Activated CD4-positive, alpha-beta memory T cell treated with anti-CD3 and anti-CD28 coated beads for 36 hours (primary cell): ENCODE measurements around the gene MTMR10. TPM values are rescaled to one million over a fixed set of nuclear protein-coding genes. Genes with fewer than 3 reads are reported as not detected.

Experiments used
- CTCF ChIA-PET: fragments of 350-600 bp; sonication (Branson Sonifier 250); formaldehyde crosslinking; loops from one replicate; lab custom pipeline; 2021; ENCODE audit warnings: antibody characterized with exemption, inconsistent platforms; lab: Charles Lee
- POLR2A ChIA-PET: fragments of 350-600 bp; sonication (Branson Sonifier 250); formaldehyde crosslinking; loops from one replicate; lab custom pipeline; 2021; ENCODE audit warnings: antibody characterized with exemption; lab: Charles Lee
- DNase-seq: peaks from one replicate; pipeline ENCODE4 v3.0.0-alpha.2; 2020
- H3K27ac Mint-ChIP-seq: one replicate; pipeline ENCODE4 v1.8.0; 2021; ENCODE audit warnings: mixed read lengths
- H3K27me3 Mint-ChIP-seq: one replicate; pipeline ENCODE4 v1.8.0; 2021; ENCODE audit warnings: mixed read lengths
- H3K36me3 Mint-ChIP-seq: one replicate; pipeline ENCODE4 v1.8.0; 2021; ENCODE audit warnings: mixed read lengths
- H3K4me1 Mint-ChIP-seq: one replicate; pipeline ENCODE4 v1.8.0; 2021; ENCODE audit warnings: low read depth, mixed read lengths
- H3K4me3 Mint-ChIP-seq: one replicate; pipeline ENCODE4 v1.8.0; 2021; ENCODE audit warnings: mild to moderate bottlenecking, mixed read lengths
- H3K9me3 Mint-ChIP-seq: one replicate; pipeline ENCODE4 v1.8.0; 2021; ENCODE audit warnings: mixed read lengths
- intact Hi-C: fragments of 100-400 bp; cut with micrococcal nuclease; formaldehyde crosslinking; loops from one replicate; pipeline ENCODE4 v1.15.1; 2023
- total RNA-seq, 2 experiments: library from RNA; stranded (reverse); gene quantifications; one replicate each; pipeline ENCODE4 v1.2.3, GENCODE V29; 2021

Gene MTMR10
- total RNA-seq, 2 experiments from 2014 or later = 10.8 to 12.5 TPM

DNA sequence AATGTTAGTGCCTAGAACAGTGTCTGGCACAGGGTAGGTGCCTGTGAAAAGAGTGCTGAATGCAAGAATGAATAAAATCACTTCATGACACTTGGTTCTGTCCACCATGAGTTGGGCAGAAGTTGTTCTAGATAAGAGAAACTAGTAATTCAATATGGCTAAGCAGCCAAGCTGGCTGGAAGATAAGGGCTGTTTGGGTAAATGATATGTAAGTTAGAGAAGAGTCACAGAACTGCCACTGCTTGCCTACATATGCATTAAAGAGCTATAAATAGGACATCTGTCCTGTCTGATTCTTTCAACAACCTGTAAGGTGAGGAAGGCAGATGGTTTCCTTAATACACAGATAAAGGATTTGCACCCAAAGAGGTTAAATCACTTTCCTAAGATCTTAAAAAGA is 13.1 kb downstream of the MTMR10 start:
- no peaks in the 10 kb centered on the region for H3K27me3 Mint-ChIP-seq
- peaks cover 14% of the 10 kb centered on the region for H3K36me3 Mint-ChIP-seq
- peaks cover 18% of the 10 kb centered on the region for H3K4me1 Mint-ChIP-seq
- no peak overlapping the region for H3K27ac Mint-ChIP-seq
- no peak for DNase-seq
- H3K9me3 Mint-ChIP-seq = no peaks in the 10 kb centered on the region
- no peak overlapping the region for H3K4me3 Mint-ChIP-seq
- intact Hi-C loops = loop anchor here (10.0 kb wide), 1 partner anchor 56 kb away; no protein-coding TSS in a partner anchor
- POLR2A ChIA-PET = no interaction called here
- CTCF ChIA-PET = no interaction called here

- H3K27me3 Mint-ChIP-seq = no peaks in the 10 kb centered on the region
- H3K4me1 Mint-ChIP-seq = peaks cover 6% of the 10 kb centered on the region
- ChIA-PET CTCF (interaction anchor here (0.7 kb wide), 1 partner anchor 331 kb away, joined by 3 read pairs; no protein-coding TSS in a partner anchor), POLR2A (interaction anchor here (1.3 kb wide), 1 partner anchor 9 kb away, joined by 3 read pairs; no protein-coding TSS in a partner anchor)
- H3K9me3 Mint-ChIP-seq = no peaks in the 10 kb centered on the region
- H3K4me3 Mint-ChIP-seq = no peak overlapping the region
- DNase-seq = no peak
- H3K36me3 Mint-ChIP-seq = peaks cover 17% of the 10 kb centered on the region
- intact Hi-C loops = loop anchor here (10.0 kb wide), 1 partner anchor 61 kb away; no protein-coding TSS in a partner anchor
- H3K27ac Mint-ChIP-seq = no peak overlapping the region
Measured at GRCh38 chr15:30974112-30974511, 17.3 kb downstream of the MTMR10 start.

DNA sequence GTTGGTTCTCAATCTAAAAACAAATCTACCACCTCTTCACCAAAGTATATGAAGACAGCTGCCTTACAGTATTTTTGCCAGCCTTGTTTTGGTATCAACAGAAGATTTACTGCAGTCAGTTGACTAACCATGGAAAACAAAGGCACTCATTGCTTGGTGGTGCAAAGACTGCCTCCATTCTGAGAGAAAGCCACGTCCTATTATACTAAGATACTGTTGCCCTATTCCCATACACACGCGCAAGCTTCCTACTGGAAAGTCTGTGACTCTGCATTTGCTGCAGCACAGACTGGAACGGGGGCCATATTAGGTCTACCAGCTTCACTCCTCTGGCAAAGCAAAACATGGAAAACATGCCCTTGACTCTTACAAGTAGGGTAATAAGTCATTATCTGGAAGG is 18.0 kb downstream of the MTMR10 start:
- H3K36me3 Mint-ChIP-seq = peaks cover 14% of the 10 kb centered on the region
- H3K4me1 Mint-ChIP-seq = peaks cover 6% of the 10 kb centered on the region
- CTCF ChIA-PET = interaction anchor here (0.7 to 0.8 kb wide), 2 partner anchors 156 to 330 kb away, joined by 3 read pairs; no protein-coding TSS in a partner anchor
- intact Hi-C loops = loop anchor here (10.0 kb wide), 1 partner anchor 61 kb away; no protein-coding TSS in a partner anchor
- POLR2A ChIA-PET = interaction anchor here (0.6 to 1.3 kb wide), 2 partner anchors 9 to 17 kb away, joined by 3 read pairs; no protein-coding TSS in a partner anchor
- no peak for DNase-seq
- no peak overlapping the region for H3K27ac Mint-ChIP-seq
- H3K27me3 Mint-ChIP-seq = no peaks in the 10 kb centered on the region
- H3K9me3 Mint-ChIP-seq = no peaks in the 10 kb centered on the region
- no peak overlapping the region for H3K4me3 Mint-ChIP-seq

DNA sequence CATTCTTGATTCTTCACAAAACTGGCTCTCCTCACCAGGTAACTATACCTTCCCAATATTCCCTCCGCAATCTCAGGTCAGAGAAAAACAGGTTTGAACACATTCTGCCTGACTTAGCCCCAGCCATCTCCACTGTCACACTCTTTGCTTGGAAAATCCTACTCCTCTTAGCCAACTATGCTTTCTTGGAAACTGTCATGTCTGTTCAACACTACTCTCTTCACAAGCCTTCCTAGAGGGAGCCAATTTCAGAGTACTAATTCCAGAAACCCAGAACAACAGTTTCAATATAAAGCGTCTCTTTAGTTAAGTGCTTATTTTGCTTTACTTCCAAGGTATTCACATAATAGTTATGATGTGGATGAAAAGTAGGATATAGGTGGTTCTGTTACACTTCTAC is 21.7 kb downstream of the MTMR10 start:
- CTCF ChIA-PET = no interaction called here
- no peaks in the 10 kb centered on the region for H3K9me3 Mint-ChIP-seq
- H3K4me3 Mint-ChIP-seq = no peak overlapping the region
- H3K27ac Mint-ChIP-seq = no peak overlapping the region
- peaks cover 16% of the 10 kb centered on the region for H3K36me3 Mint-ChIP-seq
- intact Hi-C loops = loop anchor here (10.0 kb wide), 1 partner anchor 65 kb away; no protein-coding TSS in a partner anchor
- peaks cover 6% of the 10 kb centered on the region for H3K4me1 Mint-ChIP-seq
- no peak for DNase-seq
- POLR2A ChIA-PET = no interaction called here
- H3K27me3 Mint-ChIP-seq = no peaks in the 10 kb centered on the region

- POLR2A ChIA-PET = no interaction called here
- H3K9me3 Mint-ChIP-seq = no peaks in the 10 kb centered on the region
- peaks cover 14% of the 10 kb centered on the region for H3K36me3 Mint-ChIP-seq
- no peak for DNase-seq
- no peak overlapping the region for H3K27ac Mint-ChIP-seq
- no peaks in the 10 kb centered on the region for H3K27me3 Mint-ChIP-seq
- CTCF ChIA-PET = no interaction called here
- intact Hi-C loops = no loop called here
- H3K4me3 Mint-ChIP-seq = no peak overlapping the region
- H3K4me1 Mint-ChIP-seq = peaks cover 13% of the 10 kb centered on the region
Measured at GRCh38 chr15:30963681-30964080, 27.7 kb downstream of the MTMR10 start.

DNA sequence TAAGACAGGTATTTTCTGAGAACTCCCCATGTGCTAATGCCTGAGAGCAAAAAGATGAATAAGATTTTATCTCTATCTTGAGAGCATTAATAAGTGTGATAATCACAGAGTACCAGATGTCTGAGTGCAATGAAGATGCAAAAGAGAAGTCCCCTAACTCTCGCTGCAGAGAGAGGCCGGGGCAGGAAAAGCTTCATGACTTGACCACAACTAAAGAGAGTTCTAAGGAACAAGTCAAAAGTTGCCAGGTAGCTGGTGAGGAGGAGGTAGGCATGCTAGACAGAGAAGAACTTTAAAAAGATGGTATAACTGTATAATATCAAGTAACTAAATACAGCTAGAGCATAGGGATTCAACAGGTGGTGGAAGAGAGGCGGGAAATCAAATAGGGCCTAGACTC is 28.8 kb downstream of the MTMR10 start:
- CTCF ChIA-PET = no interaction called here
- intact Hi-C loops = no loop called here
- H3K4me1 Mint-ChIP-seq = peaks cover 13% of the 10 kb centered on the region
- no peaks in the 10 kb centered on the region for H3K27me3 Mint-ChIP-seq
- no peaks in the 10 kb centered on the region for H3K9me3 Mint-ChIP-seq
- POLR2A ChIA-PET = no interaction called here
- no peak for DNase-seq
- H3K4me3 Mint-ChIP-seq = no peak overlapping the region
- H3K36me3 Mint-ChIP-seq = peaks cover 21% of the 10 kb centered on the region
- H3K27ac Mint-ChIP-seq = no peak overlapping the region

DNA sequence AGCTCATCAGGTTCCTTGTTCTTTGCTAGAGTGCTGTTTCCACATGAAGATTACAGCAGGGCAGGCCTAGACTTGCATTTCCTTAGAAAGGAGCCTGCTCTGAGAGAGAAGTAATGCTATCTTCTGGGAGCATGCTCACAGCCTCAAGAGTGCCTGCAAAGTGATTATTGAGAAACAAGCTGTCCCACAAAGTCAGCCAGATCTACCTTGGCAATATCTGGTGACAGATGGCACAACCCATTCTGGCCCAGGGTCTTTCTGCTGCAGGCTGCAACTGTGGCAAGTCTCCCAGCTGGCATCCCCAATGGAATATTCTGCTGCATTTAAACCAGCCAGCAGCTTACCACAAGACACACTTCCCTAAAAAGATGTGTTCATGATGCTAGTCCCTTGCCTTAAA is 29.3 kb downstream of the MTMR10 start:
- no peak for DNase-seq
- ChIA-PET CTCF (no interaction called here), POLR2A (no interaction called here)
- Mint-ChIP-seq H3K27me3 (no peaks in the 10 kb centered on the region), H3K4me1 (peaks cover 13% of the 10 kb centered on the region), H3K4me3 (no peak overlapping the region), H3K27ac (no peak overlapping the region), H3K9me3 (no peaks in the 10 kb centered on the region), H3K36me3 (peaks cover 23% of the 10 kb centered on the region)
- intact Hi-C loops = no loop called here

DNA sequence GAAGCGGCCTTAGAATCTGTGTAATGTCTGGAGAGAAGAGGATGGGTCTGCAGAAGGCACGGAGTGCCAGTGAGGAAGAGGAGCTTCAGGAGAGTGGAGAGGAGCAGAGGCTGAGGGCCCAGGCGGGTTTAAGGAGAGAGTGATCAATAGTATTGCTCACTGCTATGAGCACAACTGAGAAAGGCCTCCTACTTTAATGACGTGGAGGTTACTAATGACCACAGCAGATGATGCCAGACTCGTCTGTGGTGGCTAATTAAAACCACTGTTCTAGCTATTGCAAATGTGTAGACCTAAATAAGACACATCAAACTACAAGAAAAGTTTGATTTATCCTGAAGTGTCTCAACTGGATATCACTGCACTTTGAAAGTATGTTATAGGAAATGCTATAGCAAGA is 33.2 kb downstream of the MTMR10 start:
- intact Hi-C loops = no loop called here
- Mint-ChIP-seq H3K9me3 (no peaks in the 10 kb centered on the region), H3K4me1 (peaks cover 4% of the 10 kb centered on the region), H3K4me3 (no peak overlapping the region), H3K36me3 (peaks cover 27% of the 10 kb centered on the region), H3K27ac (no peak overlapping the region), H3K27me3 (no peaks in the 10 kb centered on the region)
- POLR2A ChIA-PET = no interaction called here
- CTCF ChIA-PET = interaction anchor here (1.6 kb wide), 1 partner anchor 171 kb away, joined by 4 read pairs; no protein-coding TSS in a partner anchor
- no peak for DNase-seq

GRCh38 chr15:30956216-30957124 is 35.0 kb downstream of the MTMR10 start:
- intact Hi-C loops = no loop called here
- no peaks in the 10 kb centered on the region for H3K9me3 Mint-ChIP-seq
- peaks cover 40% of the 10 kb centered on the region for H3K36me3 Mint-ChIP-seq
- no peaks in the 10 kb centered on the region for H3K4me1 Mint-ChIP-seq
- POLR2A ChIA-PET = no interaction called here
- CTCF ChIA-PET = interaction anchor here (1.1 to 1.6 kb wide), 2 partner anchors 11 to 172 kb away, joined by 3 to 4 read pairs; no protein-coding TSS in a partner anchor
- no peak overlapping the region for H3K4me3 Mint-ChIP-seq
- DNase-seq = no peak
- H3K27ac Mint-ChIP-seq = no peak overlapping the region
- H3K27me3 Mint-ChIP-seq = no peaks in the 10 kb centered on the region

- Mint-ChIP-seq H3K27me3 (no peaks in the 10 kb centered on the region), H3K4me1 (no peaks in the 10 kb centered on the region), H3K9me3 (no peaks in the 10 kb centered on the region), H3K27ac (no peak overlapping the region), H3K4me3 (no peak overlapping the region), H3K36me3 (peaks cover 45% of the 10 kb centered on the region)
- ChIA-PET CTCF (no interaction called here), POLR2A (no interaction called here)
- intact Hi-C loops = no loop called here
- DNase-seq = no peak
Measured at GRCh38 chr15:30954674-30955073, 36.8 kb downstream of the MTMR10 start.

DNA sequence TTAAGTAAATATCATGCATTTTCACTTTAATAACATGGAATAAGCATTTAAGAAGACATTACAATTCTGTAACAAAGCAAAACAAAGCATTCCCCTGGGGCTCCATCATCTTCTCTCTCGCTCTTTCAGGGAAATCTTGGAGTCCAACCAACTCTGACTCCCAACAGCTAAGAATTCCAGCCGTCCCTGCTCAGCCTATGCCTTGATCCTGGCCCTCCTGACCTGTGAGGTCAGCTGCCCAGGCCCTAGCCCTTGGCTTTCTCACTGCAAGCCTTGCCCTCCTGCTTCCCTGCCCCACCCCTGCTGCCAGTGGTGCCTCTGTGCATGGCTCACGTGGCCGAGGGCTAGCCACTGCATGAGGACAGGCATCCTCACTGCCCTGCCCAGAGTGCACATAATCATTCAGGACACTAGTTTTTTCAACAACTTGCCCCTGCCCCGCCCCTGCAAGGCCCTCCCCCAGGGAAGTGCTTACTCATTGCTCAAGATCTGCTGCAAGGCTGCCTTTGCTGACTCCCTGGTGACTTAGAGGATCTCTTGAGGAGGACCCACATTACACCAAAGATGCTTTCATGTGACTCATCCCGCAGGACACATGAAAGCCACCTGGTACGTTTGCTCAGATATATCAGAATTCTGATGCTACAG is 37.6 kb downstream of the MTMR10 start:
- POLR2A ChIA-PET = no interaction called here
- intact Hi-C loops = no loop called here
- Mint-ChIP-seq H3K27me3 (no peaks in the 10 kb centered on the region), H3K36me3 (peaks cover 51% of the 10 kb centered on the region), H3K27ac (peak overlapping the region; percentile 21), H3K9me3 (peaks cover 3% of the 10 kb centered on the region), H3K4me3 (no peak overlapping the region), H3K4me1 (no peaks in the 10 kb centered on the region)
- CTCF ChIA-PET = interaction anchor here (1.1 kb wide), 1 partner anchor 175 kb away, joined by 7 read pairs; no protein-coding TSS in a partner anchor
- peak; percentile 33 for DNase-seq

DNA sequence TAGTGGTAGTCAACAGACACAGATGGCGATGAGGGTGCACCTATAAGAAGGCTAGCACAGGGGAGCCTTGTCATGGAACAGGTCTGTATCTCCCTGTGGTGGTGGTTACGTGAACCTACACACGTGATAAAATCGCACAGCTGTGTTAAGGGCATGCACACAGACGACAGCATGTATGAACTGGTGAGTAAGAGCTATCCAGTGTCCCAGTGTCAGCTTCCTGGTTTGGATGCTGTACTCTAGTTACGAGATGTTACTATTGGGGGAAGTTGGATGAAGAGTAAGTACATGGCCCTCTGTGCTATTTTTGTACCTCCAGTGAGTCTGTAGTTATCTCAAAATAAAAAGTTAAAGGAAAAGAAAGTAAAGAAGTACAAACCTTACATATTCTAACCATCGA is 38.2 kb downstream of the MTMR10 start:
- H3K9me3 Mint-ChIP-seq = peaks cover 3% of the 10 kb centered on the region
- no peaks in the 10 kb centered on the region for H3K27me3 Mint-ChIP-seq
- H3K36me3 Mint-ChIP-seq = peaks cover 50% of the 10 kb centered on the region
- intact Hi-C loops = no loop called here
- no peak overlapping the region for H3K4me3 Mint-ChIP-seq
- no peak for DNase-seq
- CTCF ChIA-PET = interaction anchor here (1.1 kb wide), 1 partner anchor 176 kb away, joined by 7 read pairs; no protein-coding TSS in a partner anchor
- no peak overlapping the region for H3K27ac Mint-ChIP-seq
- POLR2A ChIA-PET = interaction anchor here (0.6 kb wide), 1 partner anchor 12 kb away, joined by 3 read pairs; no protein-coding TSS in a partner anchor
- no peaks in the 10 kb centered on the region for H3K4me1 Mint-ChIP-seq
